ENCODE data around the gene ADCY2.

DNA sequence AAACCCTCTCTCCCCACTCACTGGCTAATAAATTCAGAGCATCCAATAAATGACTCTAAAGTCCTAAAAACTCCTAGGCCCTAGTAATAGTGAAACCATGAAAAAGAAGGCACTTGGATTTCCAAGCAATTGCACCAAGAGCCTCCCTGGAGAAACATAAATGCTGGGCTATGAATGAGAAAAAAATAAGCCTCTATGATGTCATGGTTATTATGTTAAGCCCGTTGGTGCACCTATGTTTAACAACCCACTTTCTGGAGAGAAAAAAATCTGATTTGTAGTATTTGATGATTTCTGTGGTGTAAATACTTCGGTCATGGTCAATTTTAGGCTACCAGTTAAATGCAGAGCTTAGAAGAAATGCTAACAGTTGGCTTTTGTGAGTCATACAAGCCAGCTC, 446.6 kb downstream of the ADCY2 start:
- TF ChIP-seq POLR2A (IDR thresholded peaks at IDR 0.05; ENCODE audit: low read length) (no peak), GATA1 (IDR thresholded peaks at IDR 0.05; ENCODE audit: low read depth, low read length) (no peak)
